Fibroblast of lung (primary cell): ENCODE measurements around the gene TKT.

Experiments
- EZH2 ChIP-seq: IDR thresholded peaks from 2 replicates; pipeline ENCODE4 v1.5.1; 2012; ENCODE audit warnings: low read length, control low read depth, mild to moderate bottlenecking; ENCODE audit errors: missing control alignments
- TF ChIP-seq, protein P1 (sequence below), 2 donors: IDR thresholded peaks in 1 of 2; conservative IDR thresholded peaks in 1 of 2; 1 replicate in 1 of 2; 2 replicates in 1 of 2; pipeline ENCODE4 v1.5.1; 2011 to 2012; ENCODE audit warnings: low read length in 2 of 2, control low read depth in 1 of 2, inconsistent platforms in 1 of 2, low read depth in 1 of 2, mild to moderate bottlenecking in 1 of 2

DNA sequence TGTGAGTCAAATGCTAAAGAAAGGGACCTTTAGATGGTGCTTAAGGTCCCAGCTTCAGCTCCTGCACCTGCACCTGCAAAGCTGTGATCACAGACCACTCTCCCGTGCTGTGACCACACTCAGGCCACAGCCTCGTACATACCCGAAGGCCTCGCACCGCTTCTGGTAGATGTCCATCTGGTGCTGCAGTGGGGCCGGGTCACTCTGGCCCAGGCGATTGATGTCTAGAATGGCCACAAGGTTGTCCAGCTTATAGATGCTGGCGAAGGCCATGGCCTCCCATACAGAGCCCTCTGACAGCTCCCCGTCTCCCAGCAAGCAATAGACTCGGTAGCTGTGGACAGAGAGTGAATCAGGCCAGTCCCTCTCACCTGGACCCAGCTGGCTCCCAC lies 21.0 kb downstream of the TKT start:
- TF ChIP-seq, protein P1, sequence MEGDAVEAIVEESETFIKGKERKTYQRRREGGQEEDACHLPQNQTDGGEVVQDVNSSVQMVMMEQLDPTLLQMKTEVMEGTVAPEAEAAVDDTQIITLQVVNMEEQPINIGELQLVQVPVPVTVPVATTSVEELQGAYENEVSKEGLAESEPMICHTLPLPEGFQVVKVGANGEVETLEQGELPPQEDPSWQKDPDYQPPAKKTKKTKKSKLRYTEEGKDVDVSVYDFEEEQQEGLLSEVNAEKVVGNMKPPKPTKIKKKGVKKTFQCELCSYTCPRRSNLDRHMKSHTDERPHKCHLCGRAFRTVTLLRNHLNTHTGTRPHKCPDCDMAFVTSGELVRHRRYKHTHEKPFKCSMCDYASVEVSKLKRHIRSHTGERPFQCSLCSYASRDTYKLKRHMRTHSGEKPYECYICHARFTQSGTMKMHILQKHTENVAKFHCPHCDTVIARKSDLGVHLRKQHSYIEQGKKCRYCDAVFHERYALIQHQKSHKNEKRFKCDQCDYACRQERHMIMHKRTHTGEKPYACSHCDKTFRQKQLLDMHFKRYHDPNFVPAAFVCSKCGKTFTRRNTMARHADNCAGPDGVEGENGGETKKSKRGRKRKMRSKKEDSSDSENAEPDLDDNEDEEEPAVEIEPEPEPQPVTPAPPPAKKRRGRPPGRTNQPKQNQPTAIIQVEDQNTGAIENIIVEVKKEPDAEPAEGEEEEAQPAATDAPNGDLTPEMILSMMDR (conservative IDR thresholded peaks at IDR 0.05 in 1 of 2, IDR thresholded peaks at IDR 0.05 in 1 of 2; ENCODE audit: low read depth in 1 of 2, low read length in 2 of 2), result no peak
- TF ChIP-seq EZH2, result no peak
